K562 (cell line): Measurements from ENCODE around the gene POLR1D. TPM values are rescaled to one million over a fixed set of nuclear protein-coding genes. Genes with fewer than 3 reads are reported as not detected.

Experiments
- ATF1 ChIP-seq, 2 experiments: fragments of 450-650 bp in 1 of 2; IDR thresholded peaks; 2 replicates each; pipeline ENCODE4 v1.6.1; 2016; ENCODE audit warnings: missing compliant biosample characterization in 1 of 2, missing genetic modification characterization in 1 of 2
- FOXP4 ChIP-seq: sonication (generic); formaldehyde crosslinking; IDR thresholded peaks from 2 replicates; pipeline ENCODE4 v1.8.0; 2022; ENCODE audit warnings: mild to moderate bottlenecking, missing genetic modification reagents, borderline replicate concordance
- GTF2F1 ChIP-seq: IDR thresholded peaks from 2 replicates; pipeline ENCODE4 v1.6.1; 2011; ENCODE audit warnings: low read depth, low read length, improper control_type of control experiment
- HDAC1 ChIP-seq, 2 experiments: fragments of 450-650 bp; IDR thresholded peaks; 2 replicates each; pipeline ENCODE4 v1.6.1; 2016 to 2017; ENCODE audit warnings: inconsistent platforms in 1 of 2, mild to moderate bottlenecking in 1 of 2, moderate library complexity in 1 of 2
- HMG20A ChIP-seq: fragments of 450-650 bp; formaldehyde crosslinking; conservative IDR thresholded peaks from 2 replicates; pipeline ENCODE4 v1.4.0; 2020; ENCODE audit warnings: mild to moderate bottlenecking, mixed read lengths
- KAT7 ChIP-seq: sonication (generic); formaldehyde crosslinking; IDR thresholded peaks from 2 replicates; pipeline ENCODE4 v1.8.0; 2022; ENCODE audit warnings: missing genetic modification reagents, mild to moderate bottlenecking, borderline replicate concordance
- MBD2 ChIP-seq: sonication (generic); IDR thresholded peaks from 2 replicates; pipeline ENCODE4 v1.6.1; 2016; ENCODE audit warnings: low read depth, borderline replicate concordance
- MCM7 ChIP-seq, 2 experiments: fragments of 450-650 bp; IDR thresholded peaks; 2 replicates each; pipeline ENCODE4 v1.6.1; 2016 to 2018
- YBX1 ChIP-seq: fragments of 450-650 bp; IDR thresholded peaks from 2 replicates; pipeline ENCODE4 v1.7.1; 2016; ENCODE audit warnings: mild to moderate bottlenecking
- ZNF561 ChIP-seq: fragments of 450-650 bp; formaldehyde crosslinking; conservative IDR thresholded peaks from 2 replicates; pipeline ENCODE4 v1.4.0; 2020; ENCODE audit warnings: mild to moderate bottlenecking, moderate library complexity
- polyA plus RNA-seq, 8 experiments: library from polyadenylated mRNA; depleted of rRNA in 4 of 8; stranded (reverse) in 5 of 8; unstranded in 3 of 8; fragments of >200 nt; fragmentation: Nextera tagmentation in 2 of 8; fragmentation: Illumina TruSeq in 1 of 8; extraction: Ambion mirVana in 2 of 8; extraction: Trizol in 1 of 8; gene quantifications; 2 replicates each; pipeline versions ENCODE4 v1.2.1 to v1.2.3, GENCODE V29; 2011 to 2014; ENCODE audit warnings: inconsistent platforms in 1 of 8, missing spikeins in 1 of 8
- total RNA-seq, 7 experiments: library from RNA; depleted of rRNA in 6 of 7; stranded (reverse); fragments of >200 nt in 6 of 7; fragmentation: Illumina TruSeq in 2 of 7; extraction: Trizol in 2 of 7; gene quantifications; 2 replicates each; pipeline versions ENCODE4 v1.2.1 to v1.2.3, GENCODE V29; 2011 to 2021; ENCODE audit warnings: low replicate concordance in 1 of 7
- TF ChIP-seq, protein P1 (sequence below): sonication (generic); formaldehyde crosslinking; IDR thresholded peaks from 2 replicates; pipeline ENCODE4 v1.8.0; 2023; ENCODE audit warnings: mild to moderate bottlenecking, missing genetic modification reagents

Gene POLR1D
- total and polyA plus RNA-seq, 9 of the 15 experiments (the other 6 are each of a cell fraction or from before 2014, with no cell fraction given) = 107 to 188 (median 145) TPM

GRCh38 chr13:27634791-27635190, 13.1 kb downstream of the POLR1D start (continued):
- TF ChIP-seq, protein P1, sequence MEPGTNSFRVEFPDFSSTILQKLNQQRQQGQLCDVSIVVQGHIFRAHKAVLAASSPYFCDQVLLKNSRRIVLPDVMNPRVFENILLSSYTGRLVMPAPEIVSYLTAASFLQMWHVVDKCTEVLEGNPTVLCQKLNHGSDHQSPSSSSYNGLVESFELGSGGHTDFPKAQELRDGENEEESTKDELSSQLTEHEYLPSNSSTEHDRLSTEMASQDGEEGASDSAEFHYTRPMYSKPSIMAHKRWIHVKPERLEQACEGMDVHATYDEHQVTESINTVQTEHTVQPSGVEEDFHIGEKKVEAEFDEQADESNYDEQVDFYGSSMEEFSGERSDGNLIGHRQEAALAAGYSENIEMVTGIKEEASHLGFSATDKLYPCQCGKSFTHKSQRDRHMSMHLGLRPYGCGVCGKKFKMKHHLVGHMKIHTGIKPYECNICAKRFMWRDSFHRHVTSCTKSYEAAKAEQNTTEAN = no peak
- no peak for TF ChIP-seq ATF1 (CRISPR knock-in tag; IDR thresholded peaks at IDR 0.05)
- no peak for TF ChIP-seq ATF1 (tag; IDR thresholded peaks at IDR 0.05)
- TF ChIP-seq ZNF561 (CRISPR knock-in tag) = no peak
- TF ChIP-seq HDAC1 (IDR thresholded peaks at IDR 0.05) = no peak
- no peak for TF ChIP-seq GTF2F1
- TF ChIP-seq FOXP4 = no peak
- TF ChIP-seq KAT7 (CRISPR knock-in tag) = no peak
- no peak for TF ChIP-seq YBX1
- no peak for TF ChIP-seq MCM7 (IDR thresholded peaks at IDR 0.05)
- no peak for TF ChIP-seq MBD2
- TF ChIP-seq HMG20A (CRISPR knock-in tag) = no peak
